ENCODE measurements around the gene SYS1.

The SYS1 gene

GRCh38 chr20:45392733-45393132 lies 29.8 kb downstream of the SYS1 start:
- Histone ChIP-seq H3F3A (ENCODE audit: low read depth) (no peaks in the 10 kb centered on the region), H3K36me3 (ENCODE audit: insufficient read depth, low read length) (no peaks in the 10 kb centered on the region), H3K4me1 (ENCODE audit: insufficient read depth, low read length, poor library complexity, severe bottlenecking) (no peaks in the 10 kb centered on the region), H3K79me2 (ENCODE audit: insufficient read depth, low read length) (no peaks in the 10 kb centered on the region), H3K9me2 (replicated peaks; ENCODE audit: low read depth, low read length) (no peaks in the 10 kb centered on the region), H3K9me3 (ENCODE audit: insufficient read depth, low read depth, low read length) (no peaks in the 10 kb centered on the region), H3K4me3 (ENCODE audit: low read length, poor library complexity, severe bottlenecking) (no peak overlapping the region), H4K20me1 (ENCODE audit: insufficient read depth, low read length, poor library complexity, severe bottlenecking) (no peaks in the 10 kb centered on the region), H3K9ac (ENCODE audit: low read depth, low read length, poor library complexity, severe bottlenecking) (no peak overlapping the region), H3K27me3 (ENCODE audit: insufficient read depth, low read length, poor library complexity, severe bottlenecking) (no peaks in the 10 kb centered on the region), H2AFZ (ENCODE audit: low read length) (no peak overlapping the region), H3K4me2 (ENCODE audit: low read depth, low read length, poor library complexity, severe bottlenecking) (no peak overlapping the region)
- TF ChIP-seq CTCF (conservative IDR thresholded peaks at IDR 0.05; ENCODE audit: low read length) (no peak), EZH2phosphoT487 (IDR thresholded peaks at IDR 0.05; ENCODE audit: borderline replicate concordance) (no peak)

GRCh38 chr20:45394221-45395113 lies 31.5 kb downstream of the SYS1 start:
- Histone ChIP-seq H3K9me3 (ENCODE audit: insufficient read depth, low read depth, low read length) (no peaks in the 10 kb centered on the region), H3K27me3 (ENCODE audit: insufficient read depth, low read length, poor library complexity, severe bottlenecking) (no peaks in the 10 kb centered on the region), H3K4me3 (ENCODE audit: low read length, poor library complexity, severe bottlenecking) (no peak overlapping the region), H3K36me3 (ENCODE audit: insufficient read depth, low read length) (no peaks in the 10 kb centered on the region), H3K4me1 (ENCODE audit: insufficient read depth, low read length, poor library complexity, severe bottlenecking) (no peaks in the 10 kb centered on the region), H3K9me2 (replicated peaks; ENCODE audit: low read depth, low read length) (no peaks in the 10 kb centered on the region), H4K20me1 (ENCODE audit: insufficient read depth, low read length, poor library complexity, severe bottlenecking) (no peaks in the 10 kb centered on the region), H3K9ac (ENCODE audit: low read depth, low read length, poor library complexity, severe bottlenecking) (no peak overlapping the region), H2AFZ (ENCODE audit: low read length) (no peak overlapping the region), H3K79me2 (ENCODE audit: insufficient read depth, low read length) (no peaks in the 10 kb centered on the region), H3F3A (ENCODE audit: low read depth) (no peaks in the 10 kb centered on the region), H3K4me2 (ENCODE audit: low read depth, low read length, poor library complexity, severe bottlenecking) (no peak overlapping the region)
- TF ChIP-seq CTCF (conservative IDR thresholded peaks at IDR 0.05; ENCODE audit: low read length) (no peak), EZH2phosphoT487 (IDR thresholded peaks at IDR 0.05; ENCODE audit: borderline replicate concordance) (no peak)

GRCh38 chr20:45395114-45395415 lies 32.1 kb downstream of the SYS1 start:
- Histone ChIP-seq H3K9ac (ENCODE audit: low read depth, low read length, poor library complexity, severe bottlenecking) (no peak overlapping the region), H3K9me3 (ENCODE audit: insufficient read depth, low read depth, low read length) (no peaks in the 10 kb centered on the region; the same call in 1 of the 2 replicates), H3K4me3 (ENCODE audit: low read length, poor library complexity, severe bottlenecking) (no peak overlapping the region), H3K27me3 (ENCODE audit: insufficient read depth, low read length, poor library complexity, severe bottlenecking) (no peaks in the 10 kb centered on the region), H4K20me1 (ENCODE audit: insufficient read depth, low read length, poor library complexity, severe bottlenecking) (no peaks in the 10 kb centered on the region), H2AFZ (ENCODE audit: low read length) (no peak overlapping the region), H3K36me3 (ENCODE audit: insufficient read depth, low read length) (no peaks in the 10 kb centered on the region), H3F3A (ENCODE audit: low read depth) (no peaks in the 10 kb centered on the region), H3K79me2 (ENCODE audit: insufficient read depth, low read length) (no peaks in the 10 kb centered on the region), H3K9me2 (replicated peaks; ENCODE audit: low read depth, low read length) (no peaks in the 10 kb centered on the region), H3K4me1 (ENCODE audit: insufficient read depth, low read length, poor library complexity, severe bottlenecking) (no peaks in the 10 kb centered on the region), H3K4me2 (ENCODE audit: low read depth, low read length, poor library complexity, severe bottlenecking) (no peak overlapping the region)
- TF ChIP-seq CTCF (conservative IDR thresholded peaks at IDR 0.05; ENCODE audit: low read length) (no peak), EZH2phosphoT487 (IDR thresholded peaks at IDR 0.05; ENCODE audit: borderline replicate concordance) (no peak)

Measured in Loucy (cell line).